ENCODE results near the gene POU3F1. TPM values are rescaled to one million over a fixed set of nuclear protein-coding genes. Genes with fewer than 3 reads are reported as not detected.

The POU3F1 gene
- total RNA-seq, 1 experiment from 2014 or later = not detected

DNA sequence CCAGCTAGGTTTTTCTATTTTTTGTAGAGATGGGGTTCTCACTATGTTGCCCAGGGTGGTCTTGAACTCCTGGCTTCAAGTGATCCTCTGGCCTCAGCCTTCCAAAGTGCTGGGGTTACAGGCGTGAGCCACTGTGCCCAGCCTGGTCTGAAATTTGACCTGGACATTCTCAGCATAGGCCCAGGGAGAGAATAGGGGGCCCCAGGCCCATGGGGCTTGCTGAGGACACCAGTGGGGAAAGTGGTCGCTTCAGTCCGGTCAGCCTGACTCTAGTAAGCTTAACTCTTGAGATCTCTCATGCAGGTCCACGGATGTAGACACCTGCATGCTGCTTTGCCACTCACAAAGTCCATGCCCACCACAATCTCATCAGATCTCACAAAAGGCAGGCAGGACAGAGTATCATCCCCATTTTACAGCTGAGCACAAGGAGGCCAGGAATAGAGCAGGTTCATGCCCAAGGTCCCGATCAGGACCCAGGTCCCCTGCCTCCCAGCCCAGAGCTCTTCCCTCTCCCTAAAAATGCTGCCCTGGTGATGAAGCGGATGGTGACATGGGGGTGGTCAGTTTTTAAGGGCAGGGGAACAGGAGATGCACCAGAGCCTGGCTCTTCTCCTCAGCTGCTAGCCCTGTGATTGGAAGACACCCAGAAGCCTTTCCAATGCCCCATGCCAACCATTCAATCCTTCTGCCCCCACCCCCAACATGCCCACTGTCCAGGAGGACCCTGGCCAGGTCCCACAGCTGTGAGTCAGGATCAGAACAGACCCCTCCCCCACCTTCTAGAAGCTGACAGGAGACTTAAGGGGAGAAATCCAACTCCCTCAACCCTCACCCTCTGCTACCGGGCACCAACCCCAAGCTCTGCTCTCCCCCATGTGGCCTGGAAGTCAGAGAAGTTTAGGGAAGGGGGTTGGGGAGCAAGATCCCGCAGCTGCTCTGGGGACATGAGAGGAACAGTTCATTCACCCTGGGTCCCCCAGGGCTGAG lies 43.0 kb downstream of the POU3F1 start:
- H3K36me3 Mint-ChIP-seq (ENCODE audit: insufficient read depth, unreplicated experiment) = peaks cover 31% of the 10 kb centered on the region
- no peaks in the 10 kb centered on the region for H3K9me3 Mint-ChIP-seq (ENCODE audit: low read depth, unreplicated experiment)
- intact Hi-C loops (cut with micrococcal nuclease; ENCODE audit: unreplicated experiment) = loop anchor here (2.0 kb wide), 1 partner anchor 15 kb away; no protein-coding TSS in a partner anchor
- TF ChIP-seq, protein P1, sequence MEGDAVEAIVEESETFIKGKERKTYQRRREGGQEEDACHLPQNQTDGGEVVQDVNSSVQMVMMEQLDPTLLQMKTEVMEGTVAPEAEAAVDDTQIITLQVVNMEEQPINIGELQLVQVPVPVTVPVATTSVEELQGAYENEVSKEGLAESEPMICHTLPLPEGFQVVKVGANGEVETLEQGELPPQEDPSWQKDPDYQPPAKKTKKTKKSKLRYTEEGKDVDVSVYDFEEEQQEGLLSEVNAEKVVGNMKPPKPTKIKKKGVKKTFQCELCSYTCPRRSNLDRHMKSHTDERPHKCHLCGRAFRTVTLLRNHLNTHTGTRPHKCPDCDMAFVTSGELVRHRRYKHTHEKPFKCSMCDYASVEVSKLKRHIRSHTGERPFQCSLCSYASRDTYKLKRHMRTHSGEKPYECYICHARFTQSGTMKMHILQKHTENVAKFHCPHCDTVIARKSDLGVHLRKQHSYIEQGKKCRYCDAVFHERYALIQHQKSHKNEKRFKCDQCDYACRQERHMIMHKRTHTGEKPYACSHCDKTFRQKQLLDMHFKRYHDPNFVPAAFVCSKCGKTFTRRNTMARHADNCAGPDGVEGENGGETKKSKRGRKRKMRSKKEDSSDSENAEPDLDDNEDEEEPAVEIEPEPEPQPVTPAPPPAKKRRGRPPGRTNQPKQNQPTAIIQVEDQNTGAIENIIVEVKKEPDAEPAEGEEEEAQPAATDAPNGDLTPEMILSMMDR (IDR thresholded peaks at IDR 0.05; ENCODE audit: unreplicated experiment) = no peak
- no peak for DNase-seq
- BruUV-seq (replicated peaks) = no TSS peak
- peaks cover 39% of the 10 kb centered on the region for H3K4me1 Mint-ChIP-seq (ENCODE audit: low read depth, unreplicated experiment)
- H3K4me3 Mint-ChIP-seq (ENCODE audit: low read depth, unreplicated experiment) = peak overlapping the region; percentile 94
- CTCF ChIA-PET = interaction anchor here (0.6 to 0.7 kb wide), 3 partner anchors 84 to 217 kb away, joined by 3 to 5 read pairs (median 5); no protein-coding TSS in a partner anchor
- H3K27me3 Mint-ChIP-seq (ENCODE audit: unreplicated experiment) = no peaks in the 10 kb centered on the region
- peak overlapping the region; percentile 76 for H3K27ac Mint-ChIP-seq (ENCODE audit: unreplicated experiment)

GRCh38 chr1:38000529-38001455 lies 45.8 kb downstream of the POU3F1 start:
- BruUV-seq (replicated peaks) = no TSS peak
- TF ChIP-seq, protein P1 (IDR thresholded peaks at IDR 0.05; ENCODE audit: unreplicated experiment) = no peak
- Mint-ChIP-seq H3K36me3 (ENCODE audit: insufficient read depth, unreplicated experiment) (peaks cover 44% of the 10 kb centered on the region), H3K27ac (ENCODE audit: unreplicated experiment) (peak overlapping the region; percentile 89), H3K4me1 (ENCODE audit: low read depth, unreplicated experiment) (peaks cover 43% of the 10 kb centered on the region), H3K9me3 (ENCODE audit: low read depth, unreplicated experiment) (no peaks in the 10 kb centered on the region), H3K4me3 (ENCODE audit: low read depth, unreplicated experiment) (peak overlapping the region; percentile 10), H3K27me3 (ENCODE audit: unreplicated experiment) (no peaks in the 10 kb centered on the region)
- intact Hi-C loops (cut with micrococcal nuclease; ENCODE audit: unreplicated experiment) = no loop called here
- DNase-seq = no peak
- CTCF ChIA-PET = interaction anchor here (0.6 to 1.3 kb wide), 4 partner anchors 9 to 1820 kb away, joined by 3 to 4 read pairs (median 4); no protein-coding TSS in a partner anchor

DNA sequence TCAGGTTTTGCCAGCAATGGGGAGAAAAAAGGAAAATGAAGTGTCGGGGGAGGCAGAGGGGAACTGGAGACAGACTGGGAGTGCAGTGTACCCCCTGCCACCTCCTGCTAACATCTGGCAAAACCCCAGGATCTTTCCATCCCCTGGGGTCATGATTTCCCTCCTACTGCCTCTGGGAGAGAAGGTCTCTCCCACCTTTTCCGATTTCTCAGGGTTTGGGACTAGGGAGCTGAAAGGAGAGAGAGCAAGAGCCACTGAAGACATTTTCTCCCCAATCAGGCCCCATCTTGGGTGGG lies 46.4 kb downstream of the POU3F1 start:
- no peaks in the 10 kb centered on the region for H3K27me3 Mint-ChIP-seq (ENCODE audit: unreplicated experiment)
- H3K4me1 Mint-ChIP-seq (ENCODE audit: low read depth, unreplicated experiment) = peaks cover 48% of the 10 kb centered on the region
- intact Hi-C loops (cut with micrococcal nuclease; ENCODE audit: unreplicated experiment) = no loop called here
- no TSS peak for BruUV-seq (replicated peaks)
- TF ChIP-seq, protein P1 (IDR thresholded peaks at IDR 0.05; ENCODE audit: unreplicated experiment) = no peak
- no peak for DNase-seq
- CTCF ChIA-PET = interaction anchor here (0.6 to 1.3 kb wide), 3 partner anchors 11 to 1821 kb away, joined by 3 to 4 read pairs (median 4); no protein-coding TSS in a partner anchor
- peak overlapping the region; percentile 89 for H3K27ac Mint-ChIP-seq (ENCODE audit: unreplicated experiment)
- H3K4me3 Mint-ChIP-seq (ENCODE audit: low read depth, unreplicated experiment) = peak overlapping the region; percentile 10
- H3K36me3 Mint-ChIP-seq (ENCODE audit: insufficient read depth, unreplicated experiment) = peaks cover 49% of the 10 kb centered on the region
- no peaks in the 10 kb centered on the region for H3K9me3 Mint-ChIP-seq (ENCODE audit: low read depth, unreplicated experiment)
